GM12878 (cell line): ENCODE data around the gene ZIC5. TPM values are rescaled to one million over a fixed set of nuclear protein-coding genes. Genes with fewer than 3 reads are reported as not detected.

Experiments used
- ATAC-seq: fragments of 200-7000 bp; cut with Tn5 transposase; 3 replicates; pipeline ENCODE4 v1.9.1; 2020; ENCODE audit warnings: mild to moderate bottlenecking, moderate library complexity
- BruUV-seq: library from RNA; stranded (reverse); fragments of 400-500 nt; replicated peaks from 2 replicates; lab custom pipeline; 2021; lab: Mats Ljungman, UMichigan
- CTCF ChIA-PET: fragments of 300-600 bp; sonication (Branson Sonifier 250); formaldehyde crosslinking; extraction: SDS; loops from one replicate; lab custom pipeline; 2021; ENCODE audit warnings: inconsistent platforms; lab: Yijun Ruan, JAX
- POLR2A ChIA-PET: fragments of 350-600 bp; formaldehyde crosslinking; extraction: SDS; loops from one replicate; lab custom pipeline; 2021; ENCODE audit warnings: inconsistent platforms; lab: Charles Lee
- RAD21 ChIA-PET: fragments of 300-600 bp; sonication (Branson Sonifier 250); formaldehyde crosslinking; loops from one replicate; lab custom pipeline; 2023; ENCODE audit warnings: antibody characterized with exemption; ENCODE audit not compliant: unreplicated experiment; lab: Charles Lee
- SMC1A ChIA-PET: fragments of 300-600 bp; sonication (Branson Sonifier 250); formaldehyde crosslinking; loops from one replicate; lab custom pipeline; 2023; ENCODE audit not compliant: unreplicated experiment, uncharacterized antibody; lab: Charles Lee
- DNase-seq: peaks from one replicate; pipeline ENCODE4 v3.0.0-alpha.2; 2011; ENCODE audit warnings: low read depth, low spot score
- FAIRE-seq: peaks from 3 replicates; lab custom pipeline; 2011; peaks lifted over from hg19 to GRCh38; lab: Jason Lieb, UNC
- H2AFZ ChIP-seq: 2 replicates; pipeline ENCODE4 v1.6.0; 2011; ENCODE audit warnings: low read depth, low read length, control low read depth; ENCODE audit not compliant: control insufficient read depth
- H3K27ac ChIP-seq: 2 replicates; pipeline ENCODE4 v1.5.1; 2011; ENCODE audit warnings: control low read depth; ENCODE audit not compliant: control insufficient read depth, insufficient read depth
- H3K27me3 ChIP-seq, 2 experiments: replicated peaks in 1 of 2; 2 replicates each; pipeline versions ENCODE4 v1.6.0 to v1.6.1; 2011; ENCODE audit warnings: low read length in 1 of 2; ENCODE audit not compliant: control insufficient read depth in 2 of 2, insufficient read depth in 2 of 2
- H3K36me3 ChIP-seq, 2 experiments: 2 replicates each; pipeline ENCODE4 v1.5.1; 2011; ENCODE audit warnings: low read length in 1 of 2; ENCODE audit not compliant: control insufficient read depth in 2 of 2, insufficient read depth in 2 of 2
- H3K4me1 ChIP-seq: 2 replicates; pipeline ENCODE4 v1.6.1; 2011; ENCODE audit warnings: mild to moderate bottlenecking, low read length, moderate library complexity, mixed read lengths; ENCODE audit not compliant: control insufficient read depth, insufficient read depth
- H3K4me2 ChIP-seq: 2 replicates; pipeline ENCODE4 v1.6.0; 2011; ENCODE audit warnings: control low read depth; ENCODE audit not compliant: control insufficient read depth, insufficient read depth
- H3K4me3 ChIP-seq: fragments of 200-600 bp; sonication (generic); 2 replicates; pipeline ENCODE4 v1.5.1; 2016
- H3K79me2 ChIP-seq: 2 replicates; pipeline ENCODE4 v1.6.0; 2011; ENCODE audit warnings: low read length; ENCODE audit not compliant: control insufficient read depth, insufficient read depth
- H3K9ac ChIP-seq: 2 replicates; pipeline ENCODE4 v1.8.0; 2011; ENCODE audit warnings: low read length, control low read depth, mixed read lengths; ENCODE audit not compliant: control insufficient read depth, insufficient read depth
- H3K9me3 ChIP-seq: replicated peaks from 3 replicates; pipeline ENCODE4 v1.5.1; 2011; ENCODE audit warnings: mild to moderate bottlenecking, low read length; ENCODE audit not compliant: control insufficient read depth, insufficient read depth
- H4K20me1 ChIP-seq: 2 replicates; pipeline ENCODE4 v1.6.0; 2011; ENCODE audit not compliant: control insufficient read depth, insufficient read depth
- ATF2 ChIP-seq: IDR thresholded peaks from 2 replicates; pipeline ENCODE4 v1.6.1; 2012; ENCODE audit warnings: low read length, inconsistent platforms
- BMI1 ChIP-seq: fragments of 450-650 bp; IDR thresholded peaks from 2 replicates; pipeline ENCODE4 v1.6.1; 2016; ENCODE audit warnings: mild to moderate bottlenecking, moderate library complexity, borderline replicate concordance
- CTCF ChIP-seq, 3 experiments: IDR thresholded peaks in 2 of 3; conservative IDR thresholded peaks in 1 of 3; 2 replicates each; pipeline ENCODE4 v1.5.1; 2011; ENCODE audit warnings: low read depth in 3 of 3, low read length in 3 of 3, mild to moderate bottlenecking in 3 of 3, control low read depth in 2 of 3, moderate library complexity in 2 of 3, inconsistent platforms in 1 of 3, mixed read lengths in 1 of 3; ENCODE audit not compliant: control insufficient read depth in 2 of 3, insufficient read depth in 1 of 3; ENCODE audit errors: extremely low read depth in 1 of 3
- EZH2 ChIP-seq: IDR thresholded peaks from 2 replicates; pipeline ENCODE4 v1.6.1; 2012; ENCODE audit warnings: low read depth, mild to moderate bottlenecking, control low read depth, inconsistent platforms, low read length, borderline replicate concordance; ENCODE audit not compliant: control insufficient read depth
- FOXM1 ChIP-seq: IDR thresholded peaks from 2 replicates; pipeline ENCODE4 v1.6.1; 2012; ENCODE audit warnings: low read depth, mild to moderate bottlenecking, inconsistent platforms, low read length, moderate library complexity
- HDGF ChIP-seq: fragments of 450-650 bp; IDR thresholded peaks from 2 replicates; pipeline ENCODE4 v1.6.1; 2016; ENCODE audit warnings: antibody characterized with exemption
- MLLT1 ChIP-seq: fragments of 450-650 bp; IDR thresholded peaks from 2 replicates; pipeline ENCODE4 v1.6.1; 2016; ENCODE audit warnings: mild to moderate bottlenecking
- TAF1 ChIP-seq: IDR thresholded peaks from 2 replicates; pipeline ENCODE4 v1.6.1; 2011; ENCODE audit warnings: mild to moderate bottlenecking, low read depth, low read length, borderline replicate concordance
- YY1 ChIP-seq: IDR thresholded peaks from 2 replicates; pipeline ENCODE4 v1.6.1; 2011; ENCODE audit warnings: low read depth, mild to moderate bottlenecking, low read length
- WGBS: methylation state at CpG from one replicate; pipeline ENCODE4 v1.1.6; 2016; ENCODE audit warnings: low lambda C conversion rate; ENCODE audit not compliant: insufficient replicate concordance, insufficient coverage; ENCODE audit errors: missing lambda C conversion rate; 5-methylcytosine and 5-hydroxymethylcytosine counted together
- in situ Hi-C: fragments of 300-500 bp; cut with MboI; formaldehyde crosslinking; loops from 9 replicates; pipeline ENCODE4 v1.14.3; 2018; ENCODE audit warnings: mixed read lengths
- intact Hi-C: fragments of 100-400 bp; cut with micrococcal nuclease; formaldehyde crosslinking; loops from one replicate; pipeline ENCODE4 v1.14.2; 2022; ENCODE audit not compliant: unreplicated experiment
- polyA plus RNA-seq, 11 experiments: library from polyadenylated mRNA; depleted of rRNA in 4 of 11; unstranded in 6 of 11; stranded (reverse) in 5 of 11; fragments of >200 nt; fragmentation: Nextera tagmentation in 4 of 11; fragmentation: Illumina TruSeq in 1 of 11; extraction: Ambion mirVana in 4 of 11; extraction: Trizol in 1 of 11; gene quantifications; 1 replicate in 1 of 11; 2 replicates in 10 of 11; pipeline versions ENCODE4 v1.2.1 to v1.2.3, GENCODE V29; 2011 to 2016; ENCODE audit warnings: inconsistent platforms in 2 of 11, missing spikeins in 2 of 11, low read depth in 1 of 11
- total RNA-seq, 4 experiments: library from RNA; depleted of rRNA in 3 of 4; stranded (reverse); fragments of >200 nt in 3 of 4; fragmentation: Illumina TruSeq in 1 of 4; extraction: Trizol in 1 of 4; gene quantifications; 2 replicates each; pipeline versions ENCODE4 v1.2.1 to v1.2.3, GENCODE V29; 2013 to 2021

Gene ZIC5
- total and polyA plus RNA-seq, 10 of the 15 experiments (the other 5 are each of a cell fraction or from before 2014, with no cell fraction given): not detected

GRCh38 chr13:99935772-99936171 lies 35.8 kb downstream of the ZIC5 start:
- Histone ChIP-seq H3K4me2 (no peak overlapping the region), H3K4me1 (no peaks in the 10 kb centered on the region), H3K36me3 (no peaks in the 10 kb centered on the region), H3K27me3 (no peaks in the 10 kb centered on the region), H3K27ac (no peak overlapping the region), H2AFZ (no peak overlapping the region), H3K79me2 (no peaks in the 10 kb centered on the region), H3K9me3 (no peaks in the 10 kb centered on the region), H3K9ac (no peak overlapping the region), H4K20me1 (no peaks in the 10 kb centered on the region), H3K4me3 (no peak overlapping the region)
- in situ Hi-C loops: no loop called here
- no TSS peak for BruUV-seq
- ATAC-seq (no peak), DNase-seq (no peak), FAIRE-seq (no peak)
- 54% methylated on average over 2 of the region's 2 CpGs for WGBS
- intact Hi-C loops: no loop called here
- 0 out of 6 replicates have a peak, but pooled peaks of 1 of the 3 experiments have one; percentile 2 for TF ChIP-seq CTCF (IDR thresholded peaks at IDR 0.05 in 2 of 3, conservative IDR thresholded peaks at IDR 0.05 in 1 of 3; ENCODE audit: control insufficient read depth in 2 of 3, extremely low read depth in 1 of 3, insufficient read depth in 1 of 3, low read depth in 3 of 3, low read length in 3 of 3)
- TF ChIP-seq HDGF: no peak
- ChIA-PET CTCF (interaction anchor here (0.7 to 1.3 kb wide), 5 partner anchors 9 to 278 kb away, joined by 3 read pairs; no protein-coding TSS in a partner anchor), POLR2A (no interaction called here), SMC1A (no interaction called here), RAD21 (no interaction called here)

GRCh38 chr13:99932912-99933311 lies 38.7 kb downstream of the ZIC5 start:
- Histone ChIP-seq H3K27ac (no peak overlapping the region), H3K4me2 (no peak overlapping the region), H3K4me1 (no peaks in the 10 kb centered on the region), H3K27me3 (no peaks in the 10 kb centered on the region), H2AFZ (no peak overlapping the region), H3K9ac (no peak overlapping the region), H3K36me3 (no peaks in the 10 kb centered on the region), H4K20me1 (no peaks in the 10 kb centered on the region), H3K79me2 (no peaks in the 10 kb centered on the region), H3K9me3 (no peaks in the 10 kb centered on the region), H3K4me3 (no peak overlapping the region)
- ChIA-PET CTCF (no interaction called here), SMC1A (no interaction called here), POLR2A (no interaction called here), RAD21 (no interaction called here)
- FAIRE-seq (no peak), ATAC-seq (no peak), DNase-seq (no peak)
- intact Hi-C loops (no loop called here), in situ Hi-C loops (no loop called here)
- TF ChIP-seq BMI1: no peak
- no peak for TF ChIP-seq EZH2
- no peak for TF ChIP-seq TAF1
- TF ChIP-seq MLLT1: no peak
- TF ChIP-seq FOXM1: no peak
- TF ChIP-seq YY1: no peak
- no peak for TF ChIP-seq ATF2
- 49% methylated on average over 5 of the region's 5 CpGs for WGBS
- no TSS peak for BruUV-seq
